HG02798 (cell line): ENCODE measurements around the gene ALKBH7.

Source experiments
- ATAC-seq: cut with Tn5 transposase; IDR thresholded peaks from one replicate; pipeline ENCODE4 v1.9.1; 2021; ENCODE audit warnings: mild to moderate bottlenecking; ENCODE audit not compliant: unreplicated experiment, poor library complexity

Gene ALKBH7

DNA sequence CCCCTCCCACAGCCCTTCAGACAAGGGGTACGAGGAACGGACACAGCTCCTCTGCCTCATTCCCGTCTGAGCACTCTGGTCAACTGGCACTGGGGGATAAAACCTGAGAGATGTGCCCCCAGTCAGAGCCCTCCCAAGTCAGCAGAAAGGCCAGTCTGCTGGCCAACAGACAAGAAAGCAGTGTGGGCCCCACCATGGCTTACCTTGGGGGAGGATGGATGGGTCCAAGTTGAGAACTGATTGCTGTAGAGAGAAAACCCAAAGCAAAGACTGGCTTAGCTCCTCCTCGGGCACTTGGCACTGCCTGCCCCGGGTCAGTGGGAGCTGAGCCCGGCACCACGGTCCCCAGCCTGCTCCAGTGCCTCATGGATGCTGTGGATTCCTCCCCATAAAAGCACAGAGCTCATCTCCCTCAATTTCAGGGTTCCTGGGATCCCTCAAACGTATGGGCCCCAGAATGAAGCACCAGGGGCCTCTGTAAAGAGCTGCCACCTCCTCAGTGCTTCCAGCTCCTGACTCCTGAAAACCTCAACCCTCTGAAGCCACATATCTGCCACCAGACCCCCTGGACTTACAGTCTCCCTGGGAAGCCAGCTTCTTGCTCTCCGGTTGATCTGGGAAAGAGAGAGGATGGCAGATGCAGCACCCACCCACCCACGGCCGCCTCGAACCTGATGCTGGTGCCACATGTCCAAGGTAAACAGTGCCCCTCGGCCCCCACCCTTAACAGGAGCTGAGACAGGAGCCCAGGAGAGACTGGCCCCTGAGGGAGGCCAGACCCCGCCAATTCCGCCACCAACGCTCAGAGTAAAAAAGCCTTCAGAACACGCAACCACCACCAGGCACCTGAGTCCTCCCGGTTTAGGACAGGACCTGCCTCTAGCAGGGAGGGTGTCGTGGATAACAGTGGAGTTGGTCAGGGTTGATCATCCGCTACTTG, 48.8 kb downstream of the ALKBH7 start:
- no peak for ATAC-seq

DNA sequence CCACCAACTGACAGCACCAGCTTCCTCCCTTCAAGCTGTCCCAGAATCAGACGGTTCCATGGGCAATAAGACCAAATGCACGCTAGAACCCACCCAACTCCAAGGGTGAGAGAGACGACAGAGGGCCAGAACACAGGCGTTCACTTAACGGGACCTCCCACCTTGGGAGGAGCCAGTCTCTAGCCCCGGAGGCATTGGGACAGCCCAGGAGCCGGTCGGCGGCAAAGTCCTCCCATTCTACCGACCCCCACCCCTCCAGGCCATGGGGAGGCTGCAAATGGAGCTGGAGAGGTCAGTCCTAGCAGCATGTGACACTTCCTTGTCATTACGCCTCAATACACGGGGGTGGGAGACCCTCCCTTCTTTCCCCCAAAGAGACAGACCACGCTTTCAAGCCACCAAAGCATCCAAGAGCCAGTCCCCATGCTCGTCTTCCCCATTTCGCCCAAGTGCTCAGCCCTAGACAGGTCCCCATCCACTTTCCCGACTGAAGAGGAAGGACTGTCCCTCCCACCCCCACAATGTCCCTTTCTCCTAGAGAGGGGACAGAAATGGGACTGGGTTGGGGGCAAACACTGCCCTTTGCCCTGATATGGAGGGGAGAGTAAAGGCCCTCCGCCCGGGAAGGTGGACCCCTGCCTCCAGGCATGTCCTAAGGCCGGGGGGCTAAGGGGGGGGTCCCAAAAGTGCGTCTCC, 51.1 kb downstream of the ALKBH7 start:
- ATAC-seq = no peak

DNA sequence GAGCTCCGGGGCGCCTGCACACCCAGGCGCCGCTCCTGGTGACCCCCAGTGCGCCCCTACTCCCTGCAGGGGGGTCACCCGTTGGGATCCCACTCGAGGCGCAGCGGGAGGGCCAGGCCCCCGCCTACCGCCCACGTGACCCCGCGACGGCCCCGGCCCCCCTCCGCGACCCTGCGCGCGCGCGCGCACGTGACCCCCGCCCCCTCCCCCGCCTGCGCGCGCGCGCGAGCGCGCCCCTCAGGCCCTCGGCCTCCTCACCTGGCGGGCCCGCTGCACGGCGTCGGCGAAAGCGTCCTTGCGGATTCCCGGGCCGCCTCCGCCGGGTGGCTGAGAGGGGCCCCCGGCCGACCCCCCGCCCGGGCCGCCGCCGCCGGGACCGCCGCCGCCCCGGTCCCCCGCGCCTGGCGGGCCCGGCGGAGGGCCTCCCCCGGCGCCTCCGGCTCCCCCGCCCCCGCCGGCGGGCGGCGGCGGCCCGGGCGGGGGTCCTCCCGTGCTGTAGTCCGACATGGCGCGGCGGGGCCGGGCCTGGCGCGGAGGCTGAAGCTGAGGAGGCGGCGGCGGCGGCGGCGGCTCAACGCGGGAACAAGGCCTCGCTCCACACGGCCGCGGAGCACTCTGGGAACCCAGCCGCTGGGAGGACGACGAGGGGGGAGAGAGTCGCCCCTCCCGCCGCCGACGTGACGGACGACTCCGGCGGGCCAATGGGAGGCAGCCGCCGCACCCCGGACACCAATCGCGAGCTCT, 51.8 kb downstream of the ALKBH7 start, which contains the start of gene KHSRP:
Gene KHSRP (minus strand): TSS at position 617 of the 744 bp plus-strand sequence. CDS start 110 bp downstream, at position 507.
- no peak for ATAC-seq
